GM12878 (cell line): Measurements from ENCODE around the gene WDR74. TPM values are rescaled to one million over a fixed set of nuclear protein-coding genes. Genes with fewer than 3 reads are reported as not detected.

Experiments
- BRCA1 ChIP-seq: IDR thresholded peaks from 2 replicates; pipeline ENCODE4 v1.6.1; 2011; ENCODE audit warnings: low read depth, low read length, improper control_type of control experiment
- CBX3 ChIP-seq: fragments of 200-600 bp; sonication (generic); IDR thresholded peaks from 2 replicates; pipeline ENCODE4 v1.6.1; 2016; ENCODE audit warnings: low read depth, borderline replicate concordance
- CEBPB ChIP-seq, 2 experiments: fragments of 150-350 bp in 1 of 2; IDR thresholded peaks; 2 replicates each; pipeline ENCODE4 v1.6.1; 2012 to 2014; ENCODE audit warnings: low read depth in 2 of 2, low read length in 2 of 2, borderline replicate concordance in 1 of 2, inconsistent platforms in 1 of 2
- FOXK2 ChIP-seq: fragments of 450-650 bp; IDR thresholded peaks from 2 replicates; pipeline ENCODE4 v1.6.1; 2017; ENCODE audit warnings: mild to moderate bottlenecking, moderate library complexity
- JUND ChIP-seq: IDR thresholded peaks from 2 replicates; pipeline ENCODE4 v1.6.1; 2012; ENCODE audit warnings: low read depth, mild to moderate bottlenecking, low read length, improper control_type of control experiment, moderate library complexity
- NRF1 ChIP-seq: conservative IDR thresholded peaks from 2 replicates; pipeline ENCODE4 v1.6.1; 2011; ENCODE audit warnings: mild to moderate bottlenecking, low read depth, low read length, improper control_type of control experiment
- SIX5 ChIP-seq: IDR thresholded peaks from 2 replicates; pipeline ENCODE4 v1.6.1; 2011; ENCODE audit warnings: mild to moderate bottlenecking, low read depth, low read length, moderate library complexity; ENCODE audit not compliant: severe bottlenecking
- SMAD1 ChIP-seq: fragments of 450-650 bp; IDR thresholded peaks from 2 replicates; pipeline ENCODE4 v1.6.1; 2018; ENCODE audit warnings: mild to moderate bottlenecking, low read depth; ENCODE audit not compliant: partially characterized antibody
- SRF ChIP-seq, 2 experiments: IDR thresholded peaks; 2 replicates each; pipeline ENCODE4 v1.6.1; 2011; ENCODE audit warnings: low read depth in 2 of 2, low read length in 2 of 2, mild to moderate bottlenecking in 1 of 2, moderate library complexity in 1 of 2
- STAT1 ChIP-seq: fragments of 450-650 bp; conservative IDR thresholded peaks from 2 replicates; pipeline ENCODE4 v1.6.1; 2014; ENCODE audit warnings: antibody characterized with exemption, mild to moderate bottlenecking
- STAT3 ChIP-seq: IDR thresholded peaks from 2 replicates; pipeline ENCODE4 v1.6.1; 2011; ENCODE audit warnings: low read depth, low read length, improper control_type of control experiment
- TAF1 ChIP-seq: IDR thresholded peaks from 2 replicates; pipeline ENCODE4 v1.6.1; 2011; ENCODE audit warnings: mild to moderate bottlenecking, low read depth, low read length, borderline replicate concordance
- ZNF274 ChIP-seq: IDR thresholded peaks from one replicate; pipeline ENCODE4 v1.8.0; 2011; ENCODE audit not compliant: insufficient read length, insufficient read depth
- polyA plus RNA-seq, 11 experiments: library from polyadenylated mRNA; depleted of rRNA in 4 of 11; unstranded in 6 of 11; stranded (reverse) in 5 of 11; fragments of >200 nt; fragmentation: Nextera tagmentation in 4 of 11; fragmentation: Illumina TruSeq in 1 of 11; extraction: Ambion mirVana in 4 of 11; extraction: Trizol in 1 of 11; gene quantifications; 1 replicate in 1 of 11; 2 replicates in 10 of 11; pipeline versions ENCODE4 v1.2.1 to v1.2.3, GENCODE V29; 2011 to 2016; ENCODE audit warnings: inconsistent platforms in 2 of 11, missing spikeins in 2 of 11, low read depth in 1 of 11
- total RNA-seq, 4 experiments: library from RNA; depleted of rRNA in 3 of 4; stranded (reverse); fragments of >200 nt in 3 of 4; fragmentation: Illumina TruSeq in 1 of 4; extraction: Trizol in 1 of 4; gene quantifications; 2 replicates each; pipeline versions ENCODE4 v1.2.1 to v1.2.3, GENCODE V29; 2013 to 2021
- TF ChIP-seq, protein P1 (sequence below): IDR thresholded peaks from 2 replicates; pipeline ENCODE4 v1.6.1; 2011; ENCODE audit warnings: borderline replicate concordance, low read depth, mild to moderate bottlenecking, moderate library complexity, mixed read lengths, low read length; ENCODE audit not compliant: insufficient read depth; ENCODE audit errors: extremely low read length
- TF ChIP-seq, protein P2 (sequence below): fragments of 150-350 bp; IDR thresholded peaks from 2 replicates; pipeline ENCODE4 v1.6.1; 2014; ENCODE audit warnings: mild to moderate bottlenecking, low read depth, low read length
- TF ChIP-seq, protein P3 (sequence below): fragments of 450-650 bp; IDR thresholded peaks from 2 replicates; pipeline ENCODE4 v1.6.1; 2014; ENCODE audit warnings: mild to moderate bottlenecking
- TF ChIP-seq, protein P4 (sequence below): fragments of 450-650 bp; IDR thresholded peaks from 2 replicates; pipeline ENCODE4 v1.6.1; 2017; ENCODE audit warnings: mild to moderate bottlenecking, moderate library complexity
- TF ChIP-seq, protein P5 (sequence below): fragments of 450-650 bp; IDR thresholded peaks from 2 replicates; pipeline ENCODE4 v1.6.1; 2017; ENCODE audit warnings: borderline replicate concordance

WDR74 gene
- total and polyA plus RNA-seq, 10 of the 15 experiments (the other 5 are each of a cell fraction or from before 2014, with no cell fraction given) = 18.2 to 103 (median 60.7) TPM

DNA sequence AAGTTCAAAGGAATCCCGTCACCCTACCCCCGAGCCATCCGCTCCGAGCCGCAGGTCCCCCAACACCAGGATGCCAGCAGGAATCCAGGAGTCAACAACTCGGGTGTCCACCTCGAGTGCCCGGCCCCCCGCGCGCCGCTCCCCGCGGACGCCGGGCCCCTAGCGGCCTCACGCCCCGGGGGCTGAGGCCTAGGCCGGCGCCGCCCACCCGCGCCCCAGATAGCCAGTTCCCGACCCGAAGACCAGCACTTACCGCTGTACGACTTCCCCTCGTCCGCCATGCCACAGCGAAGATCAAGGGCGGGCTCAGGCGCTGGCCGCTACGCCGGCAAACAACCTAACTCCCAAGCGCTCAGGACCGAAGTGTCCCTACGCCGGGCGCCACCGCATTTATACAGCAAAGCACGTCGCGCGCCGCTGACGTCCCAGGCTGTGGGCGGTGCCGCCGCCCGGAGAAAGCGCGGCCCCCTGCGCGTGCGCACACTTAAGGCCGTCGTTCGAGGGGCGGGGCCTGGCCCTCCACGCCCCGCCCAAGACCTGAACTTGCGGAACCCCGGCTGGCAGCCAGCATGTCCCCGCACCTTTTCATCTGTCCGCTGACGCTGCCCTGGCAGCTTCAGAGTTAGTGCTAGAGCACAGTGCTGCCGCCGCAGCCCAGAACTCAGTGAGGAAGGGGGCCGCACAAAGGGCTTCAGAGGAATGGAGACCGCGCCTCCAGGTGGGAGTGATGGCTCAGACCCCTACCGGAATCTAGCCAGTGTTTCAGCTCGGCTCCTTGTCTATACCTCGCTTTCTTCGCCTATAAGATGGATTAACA, 34.1 kb downstream of the WDR74 start, which contains the start of gene NXF1 (continued):
- TF ChIP-seq TAF1 (peak; percentile 99), JUND (no peak), SRF (IDR thresholded peaks at IDR 0.05; ENCODE audit: low read depth in 2 of 2, low read length in 2 of 2) (peak in 1 of 2 experiments; percentile 73; a peak in 1 of 4 replicates), BRCA1 (no peak), SIX5 (no peak), ZNF274 (no peak), STAT3 (no peak), SMAD1 (peak; percentile 74), FOXK2 (0 out of 2 replicates have a peak, but pooled peaks have one; percentile 10), CEBPB (IDR thresholded peaks at IDR 0.05; ENCODE audit: borderline replicate concordance in 1 of 2, low read depth in 2 of 2, low read length in 2 of 2) (no peak), STAT1 (peak; percentile 83), CBX3 (no peak), NRF1 (peak; percentile 77)
- TF ChIP-seq, protein P1, sequence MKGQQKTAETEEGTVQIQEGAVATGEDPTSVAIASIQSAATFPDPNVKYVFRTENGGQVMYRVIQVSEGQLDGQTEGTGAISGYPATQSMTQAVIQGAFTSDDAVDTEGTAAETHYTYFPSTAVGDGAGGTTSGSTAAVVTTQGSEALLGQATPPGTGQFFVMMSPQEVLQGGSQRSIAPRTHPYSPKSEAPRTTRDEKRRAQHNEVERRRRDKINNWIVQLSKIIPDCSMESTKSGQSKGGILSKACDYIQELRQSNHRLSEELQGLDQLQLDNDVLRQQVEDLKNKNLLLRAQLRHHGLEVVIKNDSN = no peak
- TF ChIP-seq, protein P2, sequence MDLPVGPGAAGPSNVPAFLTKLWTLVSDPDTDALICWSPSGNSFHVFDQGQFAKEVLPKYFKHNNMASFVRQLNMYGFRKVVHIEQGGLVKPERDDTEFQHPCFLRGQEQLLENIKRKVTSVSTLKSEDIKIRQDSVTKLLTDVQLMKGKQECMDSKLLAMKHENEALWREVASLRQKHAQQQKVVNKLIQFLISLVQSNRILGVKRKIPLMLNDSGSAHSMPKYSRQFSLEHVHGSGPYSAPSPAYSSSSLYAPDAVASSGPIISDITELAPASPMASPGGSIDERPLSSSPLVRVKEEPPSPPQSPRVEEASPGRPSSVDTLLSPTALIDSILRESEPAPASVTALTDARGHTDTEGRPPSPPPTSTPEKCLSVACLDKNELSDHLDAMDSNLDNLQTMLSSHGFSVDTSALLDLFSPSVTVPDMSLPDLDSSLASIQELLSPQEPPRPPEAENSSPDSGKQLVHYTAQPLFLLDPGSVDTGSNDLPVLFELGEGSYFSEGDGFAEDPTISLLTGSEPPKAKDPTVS = 0 out of 2 replicates have a peak, but pooled peaks have one; percentile 67
- TF ChIP-seq, protein P3, sequence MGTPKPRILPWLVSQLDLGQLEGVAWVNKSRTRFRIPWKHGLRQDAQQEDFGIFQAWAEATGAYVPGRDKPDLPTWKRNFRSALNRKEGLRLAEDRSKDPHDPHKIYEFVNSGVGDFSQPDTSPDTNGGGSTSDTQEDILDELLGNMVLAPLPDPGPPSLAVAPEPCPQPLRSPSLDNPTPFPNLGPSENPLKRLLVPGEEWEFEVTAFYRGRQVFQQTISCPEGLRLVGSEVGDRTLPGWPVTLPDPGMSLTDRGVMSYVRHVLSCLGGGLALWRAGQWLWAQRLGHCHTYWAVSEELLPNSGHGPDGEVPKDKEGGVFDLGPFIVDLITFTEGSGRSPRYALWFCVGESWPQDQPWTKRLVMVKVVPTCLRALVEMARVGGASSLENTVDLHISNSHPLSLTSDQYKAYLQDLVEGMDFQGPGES = peak; percentile 45; the same call in 1 of the 2 replicates
- TF ChIP-seq, protein P4, sequence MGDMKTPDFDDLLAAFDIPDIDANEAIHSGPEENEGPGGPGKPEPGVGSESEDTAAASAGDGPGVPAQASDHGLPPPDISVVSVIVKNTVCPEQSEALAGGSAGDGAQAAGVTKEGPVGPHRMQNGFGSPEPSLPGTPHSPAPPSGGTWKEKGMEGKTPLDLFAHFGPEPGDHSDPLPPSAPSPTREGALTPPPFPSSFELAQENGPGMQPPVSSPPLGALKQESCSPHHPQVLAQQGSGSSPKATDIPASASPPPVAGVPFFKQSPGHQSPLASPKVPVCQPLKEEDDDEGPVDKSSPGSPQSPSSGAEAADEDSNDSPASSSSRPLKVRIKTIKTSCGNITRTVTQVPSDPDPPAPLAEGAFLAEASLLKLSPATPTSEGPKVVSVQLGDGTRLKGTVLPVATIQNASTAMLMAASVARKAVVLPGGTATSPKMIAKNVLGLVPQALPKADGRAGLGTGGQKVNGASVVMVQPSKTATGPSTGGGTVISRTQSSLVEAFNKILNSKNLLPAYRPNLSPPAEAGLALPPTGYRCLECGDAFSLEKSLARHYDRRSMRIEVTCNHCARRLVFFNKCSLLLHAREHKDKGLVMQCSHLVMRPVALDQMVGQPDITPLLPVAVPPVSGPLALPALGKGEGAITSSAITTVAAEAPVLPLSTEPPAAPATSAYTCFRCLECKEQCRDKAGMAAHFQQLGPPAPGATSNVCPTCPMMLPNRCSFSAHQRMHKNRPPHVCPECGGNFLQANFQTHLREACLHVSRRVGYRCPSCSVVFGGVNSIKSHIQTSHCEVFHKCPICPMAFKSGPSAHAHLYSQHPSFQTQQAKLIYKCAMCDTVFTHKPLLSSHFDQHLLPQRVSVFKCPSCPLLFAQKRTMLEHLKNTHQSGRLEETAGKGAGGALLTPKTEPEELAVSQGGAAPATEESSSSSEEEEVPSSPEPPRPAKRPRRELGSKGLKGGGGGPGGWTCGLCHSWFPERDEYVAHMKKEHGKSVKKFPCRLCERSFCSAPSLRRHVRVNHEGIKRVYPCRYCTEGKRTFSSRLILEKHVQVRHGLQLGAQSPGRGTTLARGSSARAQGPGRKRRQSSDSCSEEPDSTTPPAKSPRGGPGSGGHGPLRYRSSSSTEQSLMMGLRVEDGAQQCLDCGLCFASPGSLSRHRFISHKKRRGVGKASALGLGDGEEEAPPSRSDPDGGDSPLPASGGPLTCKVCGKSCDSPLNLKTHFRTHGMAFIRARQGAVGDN = peak; percentile 96
- TF ChIP-seq, protein P5, sequence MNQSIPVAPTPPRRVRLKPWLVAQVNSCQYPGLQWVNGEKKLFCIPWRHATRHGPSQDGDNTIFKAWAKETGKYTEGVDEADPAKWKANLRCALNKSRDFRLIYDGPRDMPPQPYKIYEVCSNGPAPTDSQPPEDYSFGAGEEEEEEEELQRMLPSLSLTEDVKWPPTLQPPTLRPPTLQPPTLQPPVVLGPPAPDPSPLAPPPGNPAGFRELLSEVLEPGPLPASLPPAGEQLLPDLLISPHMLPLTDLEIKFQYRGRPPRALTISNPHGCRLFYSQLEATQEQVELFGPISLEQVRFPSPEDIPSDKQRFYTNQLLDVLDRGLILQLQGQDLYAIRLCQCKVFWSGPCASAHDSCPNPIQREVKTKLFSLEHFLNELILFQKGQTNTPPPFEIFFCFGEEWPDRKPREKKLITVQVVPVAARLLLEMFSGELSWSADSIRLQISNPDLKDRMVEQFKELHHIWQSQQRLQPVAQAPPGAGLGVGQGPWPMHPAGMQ = no peak
